HG03066 (cell line): ENCODE data around the gene TRIM3.

Source experiments
- ATAC-seq: cut with Tn5 transposase; IDR thresholded peaks from one replicate; pipeline ENCODE4 v1.9.1; 2021; ENCODE audit warnings: low read depth; ENCODE audit not compliant: unreplicated experiment

The TRIM3 gene

GRCh38 chr11:6442441-6442840 lies 31.3 kb downstream of the TRIM3 start:
- no peak for ATAC-seq

- ATAC-seq = no peak
Measured at GRCh38 chr11:6440906-6441358, 32.8 kb downstream of the TRIM3 start, which contains the start of gene HPX. Gene HPX (minus strand): TSS chr11:6440987. CDS start chr11:6440963, 24 bp downstream.

GRCh38 chr11:6438979-6439571 lies 34.7 kb downstream of the TRIM3 start:
- no peak for ATAC-seq

- no peak for ATAC-seq
Measured at GRCh38 chr11:6437993-6438392, 35.7 kb downstream of the TRIM3 start.

GRCh38 chr11:6437423-6437822 lies 36.3 kb downstream of the TRIM3 start:
- no peak for ATAC-seq

- ATAC-seq = peak; percentile 52
Measured at GRCh38 chr11:6433998-6434660, 39.6 kb downstream of the TRIM3 start.

- ATAC-seq = no peak
Measured at GRCh38 chr11:6431861-6432260, 41.9 kb downstream of the TRIM3 start.

GRCh38 chr11:6427516-6427915 lies 46.2 kb downstream of the TRIM3 start:
- no peak for ATAC-seq

- ATAC-seq = no peak
Measured at GRCh38 chr11:6420677-6421076, 53.1 kb downstream of the TRIM3 start.

GRCh38 chr11:6419009-6419631 lies 54.6 kb downstream of the TRIM3 start, which contains the start of gene APBB1:
Gene APBB1 (minus strand): TSS chr11:6419094. CDS start chr11:6411347, 7,747 bp downstream.
- ATAC-seq = peak; percentile 52

- no peak for ATAC-seq
Measured at GRCh38 chr11:6418557-6419008, 55.2 kb downstream of the TRIM3 start.

GRCh38 chr11:6417907-6418556 lies 55.7 kb downstream of the TRIM3 start:
- no peak for ATAC-seq

GRCh38 chr11:6415797-6416196 lies 57.9 kb downstream of the TRIM3 start:
- ATAC-seq = no peak

GRCh38 chr11:6414874-6415328 lies 58.8 kb downstream of the TRIM3 start:
- peak; percentile 34 for ATAC-seq

- ATAC-seq = no peak
Measured at GRCh38 chr11:6413791-6414201, 59.9 kb downstream of the TRIM3 start.

GRCh38 chr11:6411594-6412031 lies 62.1 kb downstream of the TRIM3 start:
- no peak for ATAC-seq

- no peak for ATAC-seq
Measured at GRCh38 chr11:6410695-6411430, 62.9 kb downstream of the TRIM3 start.

GRCh38 chr11:6406370-6406769 lies 67.4 kb downstream of the TRIM3 start:
- no peak for ATAC-seq

GRCh38 chr11:6405846-6406245 lies 67.9 kb downstream of the TRIM3 start:
- no peak for ATAC-seq

- no peak for ATAC-seq
Measured at GRCh38 chr11:6405052-6405667, 68.6 kb downstream of the TRIM3 start.
